ENCODE results near the gene PSMB11.

PSMB11 gene

DNA sequence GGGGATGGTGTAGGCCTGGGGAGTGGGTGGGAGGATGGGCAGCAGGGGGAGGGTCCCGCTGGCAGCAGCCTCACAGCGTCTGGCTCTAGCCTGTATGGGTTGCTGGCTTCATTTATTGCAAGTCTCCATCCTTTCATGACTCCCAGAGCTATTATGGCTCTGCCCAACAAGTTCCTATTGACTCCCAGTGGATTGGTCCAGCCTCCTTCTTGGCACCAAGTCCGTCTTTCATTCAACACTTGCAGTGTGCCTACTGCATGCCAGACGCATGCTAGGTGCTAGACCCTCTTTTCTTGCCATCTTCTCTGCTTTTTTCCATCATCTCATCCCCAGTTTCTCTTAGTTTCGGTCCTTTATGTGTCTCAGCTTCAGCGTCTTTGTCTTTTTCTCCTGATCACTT, 1.1 kb downstream of the PSMB11 start:
- H3K9me3 ChIP-seq, result no peaks in the 10 kb centered on the region
- DNase-seq (ENCODE audit: low spot score in 2 of 2), result no peak
- in situ Hi-C loops (cut with MboI; ENCODE audit: low sequenced_read_pairs), result no loop called here
- H3K4me1 ChIP-seq, result no peaks in the 10 kb centered on the region
- no peaks in the 10 kb centered on the region for H3K27me3 ChIP-seq (ENCODE audit: low read depth)
- H3K36me3 ChIP-seq (replicated peaks), result no peaks in the 10 kb centered on the region
- no peak overlapping the region for H3K4me3 ChIP-seq

DNA sequence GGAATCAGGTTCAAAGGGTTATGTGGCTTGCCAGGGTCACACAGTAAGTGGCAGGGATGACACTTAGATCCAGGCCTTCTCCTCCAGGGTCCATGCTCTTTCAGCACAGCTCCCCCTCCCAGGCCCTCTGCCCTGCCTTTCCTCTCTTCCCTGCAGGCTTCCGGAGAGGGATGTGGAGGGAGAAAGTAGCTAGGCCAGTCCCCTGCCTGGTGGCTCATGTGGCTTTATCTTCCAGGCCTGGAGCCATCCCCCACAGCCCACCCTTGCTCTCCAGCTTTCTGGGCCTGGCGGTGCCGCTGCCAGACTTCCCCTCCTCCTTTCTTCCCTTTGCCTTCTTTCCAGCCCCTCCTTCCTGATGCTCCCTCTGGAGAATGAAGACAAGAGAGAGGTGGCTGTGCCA, 1.7 kb downstream of the PSMB11 start:
- Histone ChIP-seq H3K27me3 (ENCODE audit: low read depth) (no peaks in the 10 kb centered on the region), H3K9me3 (no peaks in the 10 kb centered on the region), H3K36me3 (replicated peaks) (no peaks in the 10 kb centered on the region), H3K4me3 (no peak overlapping the region), H3K4me1 (no peaks in the 10 kb centered on the region)
- DNase-seq (ENCODE audit: low spot score in 2 of 2), result no peak
- in situ Hi-C loops (cut with MboI; ENCODE audit: low sequenced_read_pairs), result no loop called here

DNA sequence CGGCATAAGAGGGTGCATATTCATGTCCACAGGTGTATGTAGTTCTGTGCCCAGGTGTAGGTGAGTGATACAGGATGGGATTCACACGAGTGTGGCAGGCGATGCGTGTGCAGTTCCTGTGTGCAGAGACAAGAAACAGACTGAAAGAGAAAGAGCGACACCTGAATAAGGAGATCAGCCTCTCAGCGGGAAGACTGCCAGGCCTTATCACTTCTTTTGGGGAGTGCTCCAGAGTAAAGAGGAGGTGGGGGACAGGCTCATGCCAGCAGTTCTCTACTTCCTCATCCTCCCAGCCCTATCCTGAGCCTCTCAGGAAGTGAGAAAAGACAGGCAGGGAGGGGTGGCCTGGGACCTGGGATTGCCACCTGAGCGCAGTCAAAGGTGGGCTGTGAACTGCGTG, 2.8 kb downstream of the PSMB11 start:
- no peak for DNase-seq (ENCODE audit: low spot score in 2 of 2)
- in situ Hi-C loops (cut with MboI; ENCODE audit: low sequenced_read_pairs), result no loop called here

GRCh38 chr14:23045419-23046357, 3.7 kb downstream of the PSMB11 start:
- H3K4me3 ChIP-seq, result no peak overlapping the region
- no peaks in the 10 kb centered on the region for H3K9me3 ChIP-seq
- H3K36me3 ChIP-seq (replicated peaks), result no peaks in the 10 kb centered on the region
- no peak for DNase-seq (ENCODE audit: low spot score in 2 of 2)
- H3K27me3 ChIP-seq (ENCODE audit: low read depth), result no peaks in the 10 kb centered on the region
- no peaks in the 10 kb centered on the region for H3K4me1 ChIP-seq
- in situ Hi-C loops (cut with MboI; ENCODE audit: low sequenced_read_pairs), result no loop called here

More for the DNA sequence above, 2.8 kb downstream of the PSMB11 start:
- Histone ChIP-seq H3K4me3 (no peak overlapping the region), H3K9me3 (no peaks in the 10 kb centered on the region), H3K4me1 (no peaks in the 10 kb centered on the region), H3K27me3 (ENCODE audit: low read depth) (no peaks in the 10 kb centered on the region), H3K36me3 (replicated peaks) (no peaks in the 10 kb centered on the region)

DNA sequence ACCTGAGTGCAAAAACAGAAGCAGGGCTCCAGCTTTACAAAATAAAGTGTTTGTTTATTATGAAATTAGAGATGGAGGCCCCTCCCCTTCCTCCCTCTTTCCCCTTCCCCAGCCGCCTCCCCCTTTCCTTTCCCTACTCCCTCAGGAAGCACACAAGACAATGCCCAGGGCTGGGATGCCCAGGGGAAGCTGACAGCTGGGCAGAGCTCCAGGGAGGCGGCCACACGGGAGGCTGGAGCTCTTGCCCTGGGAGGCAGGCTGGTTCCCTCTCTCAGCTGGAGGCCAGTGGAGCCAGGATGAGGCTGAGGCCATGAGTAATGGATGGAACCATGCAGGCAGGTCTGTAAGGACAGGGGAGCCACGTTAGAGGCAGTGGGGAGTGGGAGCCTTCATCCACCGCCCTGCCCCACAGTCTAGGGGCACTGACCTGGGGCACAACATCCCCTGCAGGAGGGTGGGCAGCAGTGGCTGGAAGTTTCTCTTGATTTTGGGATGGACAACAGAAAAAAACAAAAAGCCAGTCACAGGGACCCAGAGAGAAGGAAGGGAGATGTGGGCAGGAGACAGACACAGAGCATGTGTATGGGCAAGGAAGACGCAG, 5.1 kb downstream of the PSMB11 start:
- in situ Hi-C loops (cut with MboI; ENCODE audit: low sequenced_read_pairs), result no loop called here
- Histone ChIP-seq H3K4me1 (no peaks in the 10 kb centered on the region), H3K4me3 (no peak overlapping the region), H3K27me3 (ENCODE audit: low read depth) (no peaks in the 10 kb centered on the region), H3K9me3 (no peaks in the 10 kb centered on the region), H3K36me3 (replicated peaks) (peaks cover 3% of the 10 kb centered on the region; the same call in 1 of the 2 replicates)
- no peak for DNase-seq (ENCODE audit: low spot score in 2 of 2)

DNA sequence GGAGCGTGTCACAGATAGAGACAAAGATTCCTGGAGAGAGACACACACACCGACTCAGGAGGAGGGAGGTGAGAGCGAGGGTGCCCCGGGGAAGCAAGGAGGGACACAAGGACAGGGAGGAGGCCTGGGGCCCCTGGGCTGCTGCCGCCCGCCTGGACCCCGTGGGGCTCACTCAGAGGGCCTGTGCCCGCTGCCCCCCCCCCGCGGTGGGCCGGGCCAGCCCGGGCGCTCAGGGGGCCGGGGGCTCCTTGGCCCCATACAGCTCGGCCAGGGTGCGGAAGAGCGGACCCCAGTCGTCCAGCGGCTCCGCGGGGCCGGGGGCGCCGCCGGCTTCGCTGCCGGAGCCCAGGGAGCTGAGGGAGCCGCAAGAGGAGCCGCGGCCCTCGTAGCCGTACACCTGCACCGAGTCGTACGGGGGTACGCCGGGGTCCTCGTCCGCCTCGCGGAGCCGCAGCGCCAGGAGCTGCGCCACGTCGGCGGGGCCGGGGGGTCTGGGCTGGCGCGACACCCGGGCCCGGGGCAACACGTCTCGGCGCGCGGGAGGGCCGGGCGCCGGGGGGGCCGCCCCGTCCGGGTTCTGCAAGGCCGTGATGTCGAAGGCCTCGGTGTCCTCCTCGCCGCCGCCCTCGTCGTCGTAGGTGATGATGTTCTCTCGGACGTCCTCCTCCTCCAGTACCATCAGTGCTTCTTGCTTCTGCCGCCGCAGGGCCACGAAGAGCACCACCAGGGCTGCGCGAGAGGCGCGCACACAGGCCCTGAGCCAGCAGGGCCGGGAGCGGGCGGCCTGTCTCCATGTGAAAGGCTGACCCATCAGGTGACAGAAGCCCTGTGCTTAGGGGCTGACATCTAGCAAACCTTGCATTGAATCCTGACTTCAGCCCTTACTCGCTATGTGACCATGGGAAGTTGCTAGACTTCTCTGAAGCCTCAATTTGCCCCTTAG, 6.0 kb downstream of the PSMB11 start:
- no peak for DNase-seq (ENCODE audit: low spot score in 2 of 2)
- H3K36me3 ChIP-seq (replicated peaks), result peaks cover 3% of the 10 kb centered on the region; the same call in 1 of the 2 replicates
- no peak overlapping the region for H3K4me3 ChIP-seq
- no peaks in the 10 kb centered on the region for H3K9me3 ChIP-seq
- H3K27me3 ChIP-seq (ENCODE audit: low read depth), result no peaks in the 10 kb centered on the region
- in situ Hi-C loops (cut with MboI; ENCODE audit: low sequenced_read_pairs), result no loop called here
- no peaks in the 10 kb centered on the region for H3K4me1 ChIP-seq

DNA sequence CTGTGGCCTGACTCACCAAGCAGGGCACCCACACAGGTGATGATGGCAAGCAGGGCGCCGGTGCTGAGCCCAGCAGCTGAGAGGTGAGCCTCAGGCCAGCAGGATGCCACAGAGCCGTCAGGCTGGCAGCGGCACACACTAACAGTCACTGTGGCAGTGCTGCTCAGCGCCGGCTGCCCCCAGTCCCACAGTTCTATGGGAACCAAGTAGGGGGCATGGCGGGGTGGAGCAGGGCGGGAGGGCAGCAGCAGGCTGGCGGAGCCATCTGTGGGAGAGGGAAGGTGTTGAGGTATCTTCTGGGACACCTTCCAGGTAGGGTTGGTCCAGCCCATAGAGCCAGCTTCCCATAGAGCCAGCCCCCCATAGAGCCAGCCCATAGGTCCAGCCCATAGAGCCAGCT, 7.0 kb downstream of the PSMB11 start:
- in situ Hi-C loops (cut with MboI; ENCODE audit: low sequenced_read_pairs), result no loop called here
- peaks cover 3% of the 10 kb centered on the region; the same call in 1 of the 2 replicates for H3K36me3 ChIP-seq (replicated peaks)
- DNase-seq (ENCODE audit: low spot score in 2 of 2), result no peak
- no peak overlapping the region for H3K4me3 ChIP-seq
- H3K4me1 ChIP-seq, result no peaks in the 10 kb centered on the region
- no peaks in the 10 kb centered on the region for H3K27me3 ChIP-seq (ENCODE audit: low read depth)
- no peaks in the 10 kb centered on the region for H3K9me3 ChIP-seq

- peaks cover 3% of the 10 kb centered on the region; the same call in 1 of the 2 replicates for H3K36me3 ChIP-seq (replicated peaks)
- H3K27me3 ChIP-seq (ENCODE audit: low read depth), result no peaks in the 10 kb centered on the region
- DNase-seq (ENCODE audit: low spot score in 2 of 2), result no peak
- 0 out of 2 replicates have a peak, but pooled peaks cover 2% of the 10 kb centered on the region for H3K4me1 ChIP-seq
- H3K4me3 ChIP-seq, result no peak overlapping the region
- in situ Hi-C loops (cut with MboI; ENCODE audit: low sequenced_read_pairs), result loop anchor here (5.0 to 25.0 kb wide), 2 partner anchors 74 to 489 kb away; no protein-coding TSS in a partner anchor
- H3K9me3 ChIP-seq, result no peaks in the 10 kb centered on the region
These were observed 9.4 kb downstream of the PSMB11 start for GRCh38 chr14:23051141-23052057.

GRCh38 chr14:23052182-23052623, 10.2 kb downstream of the PSMB11 start:
- no peak overlapping the region for H3K4me3 ChIP-seq
- no peaks in the 10 kb centered on the region for H3K9me3 ChIP-seq

DNA sequence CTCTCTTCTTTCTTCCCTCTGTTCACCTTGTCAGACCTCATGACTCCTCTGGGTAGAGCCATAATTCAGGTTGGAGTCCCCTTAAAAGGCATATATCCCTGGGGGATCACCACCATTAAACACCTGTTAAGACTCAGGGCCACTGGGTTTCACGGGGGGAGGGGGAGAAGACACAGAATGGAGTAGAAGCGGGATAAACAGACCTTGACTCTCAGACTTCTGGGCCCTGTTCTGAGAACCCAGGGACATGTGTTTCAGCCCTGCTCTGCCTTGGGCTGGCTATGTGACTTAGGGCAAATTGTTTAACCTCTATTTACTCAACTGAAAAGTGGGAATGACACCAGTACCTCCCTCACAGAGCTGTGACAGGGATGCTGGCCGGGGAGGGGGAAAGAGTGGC, 10.7 kb downstream of the PSMB11 start:
- Histone ChIP-seq H3K4me1 (0 out of 2 replicates have a peak, but pooled peaks cover 8% of the 10 kb centered on the region), H3K27me3 (ENCODE audit: low read depth) (no peaks in the 10 kb centered on the region), H3K4me3 (no peak overlapping the region), H3K36me3 (replicated peaks) (peaks cover 3% of the 10 kb centered on the region; the same call in 1 of the 2 replicates), H3K9me3 (no peaks in the 10 kb centered on the region)
- in situ Hi-C loops (cut with MboI; ENCODE audit: low sequenced_read_pairs), result loop anchor here (5.0 to 25.0 kb wide), 2 partner anchors 75 to 490 kb away; no protein-coding TSS in a partner anchor
- no peak for DNase-seq (ENCODE audit: low spot score in 2 of 2)

More at GRCh38 chr14:23052182-23052623, 10.2 kb downstream of the PSMB11 start:
- Histone ChIP-seq H3K27me3 (ENCODE audit: low read depth) (no peaks in the 10 kb centered on the region), H3K36me3 (replicated peaks) (peaks cover 3% of the 10 kb centered on the region; the same call in 1 of the 2 replicates), H3K4me1 (0 out of 2 replicates have a peak, but pooled peaks cover 8% of the 10 kb centered on the region)
- in situ Hi-C loops (cut with MboI; ENCODE audit: low sequenced_read_pairs), result loop anchor here (5.0 to 25.0 kb wide), 2 partner anchors 75 to 490 kb away; no protein-coding TSS in a partner anchor
- DNase-seq (ENCODE audit: low spot score in 2 of 2), result no peak

GRCh38 chr14:23053426-23053825, 11.4 kb downstream of the PSMB11 start:
- no peak overlapping the region for H3K4me3 ChIP-seq
- H3K9me3 ChIP-seq, result no peaks in the 10 kb centered on the region
- H3K36me3 ChIP-seq (replicated peaks), result peaks cover 6% of the 10 kb centered on the region
- no peaks in the 10 kb centered on the region for H3K27me3 ChIP-seq (ENCODE audit: low read depth)
- no peak for DNase-seq (ENCODE audit: low spot score in 2 of 2)
- in situ Hi-C loops (cut with MboI; ENCODE audit: low sequenced_read_pairs), result loop anchor here (5.0 to 25.0 kb wide), 2 partner anchors 76 to 491 kb away; no protein-coding TSS in a partner anchor
- H3K4me1 ChIP-seq, result 0 out of 2 replicates have a peak, but pooled peaks cover 8% of the 10 kb centered on the region
